GM18507 (cell line): ENCODE results near the gene NUDT16L1.

Experiments
- DNase-seq: peaks from one replicate; pipeline ENCODE4 v3.0.0; 2011; ENCODE audit warnings: low read depth; ENCODE audit not compliant: insufficient read length; ENCODE audit errors: extremely low spot score
- FAIRE-seq: peaks from 2 replicates; lab custom pipeline; 2011; peaks lifted over from hg19 to GRCh38; lab: Jason Lieb, UNC

The NUDT16L1 gene

GRCh38 chr16:4691666-4692412 is 1.5 kb upstream of the NUDT16L1 start:
- FAIRE-seq (no peak), DNase-seq (no peak)

- FAIRE-seq (no peak), DNase-seq (no peak)
These were observed 684 bp upstream of the NUDT16L1 start for GRCh38 chr16:4692460-4693295.

GRCh38 chr16:4693956-4694641 is 737 bp downstream of the NUDT16L1 start:
- peak; percentile 50 for DNase-seq
- peak; percentile 9 for FAIRE-seq

GRCh38 chr16:4694642-4695451 is 1.5 kb downstream of the NUDT16L1 start:
- FAIRE-seq: no peak

GRCh38 chr16:4695473-4696171 is 2.3 kb downstream of the NUDT16L1 start:
- FAIRE-seq (no peak), DNase-seq (no peak)

More at GRCh38 chr16:4694642-4695451, 1.5 kb downstream of the NUDT16L1 start:
- no peak for DNase-seq

- no peak for DNase-seq
- FAIRE-seq: no peak
These were observed 3.0 kb downstream of the NUDT16L1 start for GRCh38 chr16:4696172-4696904.

GRCh38 chr16:4696905-4697847 is 3.8 kb downstream of the NUDT16L1 start:
- FAIRE-seq (no peak), DNase-seq (no peak)

- DNase-seq: no peak
- FAIRE-seq: no peak
These were observed 4.5 kb downstream of the NUDT16L1 start for GRCh38 chr16:4697848-4698291.

GRCh38 chr16:4698321-4699045 is 5.1 kb downstream of the NUDT16L1 start:
- FAIRE-seq: no peak

GRCh38 chr16:4699046-4699556 is 5.7 kb downstream of the NUDT16L1 start:
- no peak for DNase-seq
- no peak for FAIRE-seq

More at GRCh38 chr16:4698321-4699045, 5.1 kb downstream of the NUDT16L1 start:
- no peak for DNase-seq

GRCh38 chr16:4700380-4700996 is 7.1 kb downstream of the NUDT16L1 start:
- no peak for FAIRE-seq
- no peak for DNase-seq

GRCh38 chr16:4700997-4701743 is 7.8 kb downstream of the NUDT16L1 start:
- DNase-seq (no peak), FAIRE-seq (no peak)

- DNase-seq (no peak), FAIRE-seq (no peak)
These were observed 8.6 kb downstream of the NUDT16L1 start for GRCh38 chr16:4701791-4702465.

GRCh38 chr16:4702466-4702808 is 9.1 kb downstream of the NUDT16L1 start:
- no peak for DNase-seq
- FAIRE-seq: peak; percentile 58

GRCh38 chr16:4703906-4704305 is 10.5 kb downstream of the NUDT16L1 start:
- FAIRE-seq (no peak), DNase-seq (no peak)
